Measurements from ENCODE around the gene RAC3. TPM values are rescaled to one million over a fixed set of nuclear protein-coding genes. Genes with fewer than 3 reads are reported as not detected.

RAC3 gene
- total RNA-seq, 2 donors from 2014 or later: 41.8 to 93.9 TPM

- intact Hi-C loops (cut with DNase I): no loop called here
- no peaks in the 10 kb centered on the region for H3K9me3 ChIP-seq
- H3K4me3 ChIP-seq: no peak overlapping the region
- TF ChIP-seq, protein P1, sequence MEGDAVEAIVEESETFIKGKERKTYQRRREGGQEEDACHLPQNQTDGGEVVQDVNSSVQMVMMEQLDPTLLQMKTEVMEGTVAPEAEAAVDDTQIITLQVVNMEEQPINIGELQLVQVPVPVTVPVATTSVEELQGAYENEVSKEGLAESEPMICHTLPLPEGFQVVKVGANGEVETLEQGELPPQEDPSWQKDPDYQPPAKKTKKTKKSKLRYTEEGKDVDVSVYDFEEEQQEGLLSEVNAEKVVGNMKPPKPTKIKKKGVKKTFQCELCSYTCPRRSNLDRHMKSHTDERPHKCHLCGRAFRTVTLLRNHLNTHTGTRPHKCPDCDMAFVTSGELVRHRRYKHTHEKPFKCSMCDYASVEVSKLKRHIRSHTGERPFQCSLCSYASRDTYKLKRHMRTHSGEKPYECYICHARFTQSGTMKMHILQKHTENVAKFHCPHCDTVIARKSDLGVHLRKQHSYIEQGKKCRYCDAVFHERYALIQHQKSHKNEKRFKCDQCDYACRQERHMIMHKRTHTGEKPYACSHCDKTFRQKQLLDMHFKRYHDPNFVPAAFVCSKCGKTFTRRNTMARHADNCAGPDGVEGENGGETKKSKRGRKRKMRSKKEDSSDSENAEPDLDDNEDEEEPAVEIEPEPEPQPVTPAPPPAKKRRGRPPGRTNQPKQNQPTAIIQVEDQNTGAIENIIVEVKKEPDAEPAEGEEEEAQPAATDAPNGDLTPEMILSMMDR (IDR thresholded peaks at IDR 0.05): no peak
- TF ChIP-seq POLR2A (IDR thresholded peaks at IDR 0.05) (no peak), POLR2AphosphoS5 (IDR thresholded peaks at IDR 0.05) (no peak)
- H3K27ac ChIP-seq: no peak overlapping the region
- WGBS: 94% methylated on average over 29 of the region's 37 CpGs
- no peak for DNase-seq (ENCODE audit: low spot score)
- H3K4me1 ChIP-seq (replicated peaks): peaks cover 14% of the 10 kb centered on the region
- H3K36me3 ChIP-seq: no peaks in the 10 kb centered on the region
- H3K27me3 ChIP-seq (replicated peaks; ENCODE audit: insufficient read depth): no peaks in the 10 kb centered on the region
Observed at GRCh38 chr17:81993729-81994592, 37.5 kb upstream of the RAC3 start.

DNA sequence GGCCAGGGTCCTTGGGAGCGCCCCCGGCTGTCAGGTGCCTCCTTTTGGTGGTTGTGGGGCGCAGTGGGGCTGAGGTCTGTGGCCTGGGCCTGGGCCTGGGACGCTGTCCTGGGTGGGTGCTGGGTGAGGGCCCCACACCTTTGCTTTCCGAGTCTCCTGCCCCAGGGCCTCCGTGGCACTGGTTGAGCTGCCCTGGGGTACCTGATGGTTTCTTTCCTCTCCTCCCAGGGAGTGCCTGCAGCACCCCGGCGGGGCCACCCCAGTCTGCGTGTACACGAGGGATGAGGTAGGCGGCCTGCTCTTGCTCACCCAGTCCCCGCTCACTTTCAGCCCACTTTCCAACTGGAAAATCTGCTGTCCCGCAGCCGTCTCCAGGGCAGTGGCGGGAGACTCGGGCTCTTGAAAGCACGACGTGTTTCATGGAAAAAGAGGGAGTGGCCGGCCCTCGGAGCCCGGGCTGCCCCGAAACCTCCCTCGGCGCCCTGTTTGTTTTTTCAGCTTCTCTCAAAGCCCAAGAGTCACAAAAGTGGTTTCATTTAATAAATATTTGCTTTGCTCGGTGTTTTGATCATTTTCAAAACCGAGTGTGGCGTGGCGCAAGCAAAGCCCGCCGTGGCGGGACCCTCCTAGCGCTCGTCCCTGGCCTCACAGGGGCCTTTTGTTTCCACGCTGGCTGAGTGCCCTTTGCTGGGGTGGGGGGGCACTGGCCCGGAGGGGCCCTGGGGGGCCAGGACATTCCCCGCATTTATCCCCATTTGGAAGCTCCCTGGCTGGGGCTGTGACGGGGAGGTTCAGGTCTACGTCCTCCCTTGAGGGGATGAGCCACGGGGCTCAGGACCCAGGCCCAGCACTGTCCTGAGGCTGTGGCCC, 36.6 kb upstream of the RAC3 start:
- H3K36me3 ChIP-seq: no peaks in the 10 kb centered on the region
- 71% methylated on average over 39 of the region's 39 CpGs for WGBS
- no peaks in the 10 kb centered on the region for H3K9me3 ChIP-seq
- intact Hi-C loops (cut with DNase I): no loop called here
- no peak overlapping the region for H3K4me3 ChIP-seq
- DNase-seq (ENCODE audit: low spot score): no peak
- peaks cover 14% of the 10 kb centered on the region for H3K4me1 ChIP-seq (replicated peaks)
- TF ChIP-seq POLR2AphosphoS5 (IDR thresholded peaks at IDR 0.05) (no peak), POLR2A (IDR thresholded peaks at IDR 0.05) (no peak)
- TF ChIP-seq, protein P1 (IDR thresholded peaks at IDR 0.05): no peak
- no peak overlapping the region for H3K27ac ChIP-seq
- no peaks in the 10 kb centered on the region for H3K27me3 ChIP-seq (replicated peaks; ENCODE audit: insufficient read depth)

GRCh38 chr17:81995463-81996231, 35.8 kb upstream of the RAC3 start:
- DNase-seq (ENCODE audit: low spot score): no peak
- no peak overlapping the region for H3K27ac ChIP-seq
- H3K27me3 ChIP-seq (replicated peaks; ENCODE audit: insufficient read depth): no peaks in the 10 kb centered on the region
- H3K4me1 ChIP-seq (replicated peaks): peaks cover 14% of the 10 kb centered on the region
- no peaks in the 10 kb centered on the region for H3K36me3 ChIP-seq
- TF ChIP-seq, protein P1 (IDR thresholded peaks at IDR 0.05): no peak
- TF ChIP-seq POLR2A (IDR thresholded peaks at IDR 0.05): no peak
- no peak for TF ChIP-seq POLR2AphosphoS5 (IDR thresholded peaks at IDR 0.05)
- intact Hi-C loops (cut with DNase I): no loop called here
- H3K4me3 ChIP-seq: no peak overlapping the region
- no peaks in the 10 kb centered on the region for H3K9me3 ChIP-seq
- 93% methylated on average over 29 of the region's 29 CpGs for WGBS

DNA sequence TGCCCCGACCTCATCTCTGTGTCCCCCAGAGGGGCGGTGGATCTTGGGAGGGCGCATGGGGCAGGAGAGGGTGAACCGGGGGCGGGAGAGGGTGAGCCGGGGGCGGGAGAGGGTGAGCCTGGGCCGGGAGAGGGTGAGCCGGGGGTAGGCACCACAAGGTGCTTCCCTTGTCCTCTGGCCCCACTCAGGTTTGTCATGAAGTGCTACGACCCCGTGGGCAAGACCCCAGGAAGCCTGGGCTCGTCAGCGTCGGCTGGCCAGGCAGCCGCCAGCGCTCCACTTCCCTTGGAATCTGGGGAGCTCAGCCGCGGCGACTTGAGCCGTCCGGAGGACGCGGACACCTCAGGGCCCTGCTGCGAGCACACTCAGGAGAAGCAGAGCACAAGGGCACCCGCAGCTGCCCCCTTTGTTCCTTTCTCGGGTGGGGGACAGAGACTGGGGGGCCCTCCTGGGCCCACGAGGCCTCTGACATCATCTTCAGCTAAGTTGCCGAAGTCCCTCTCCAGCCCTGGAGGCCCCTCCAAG, 35.2 kb upstream of the RAC3 start:
- peaks cover 11% of the 10 kb centered on the region for H3K4me1 ChIP-seq (replicated peaks)
- 89% methylated on average over 28 of the region's 28 CpGs for WGBS
- TF ChIP-seq, protein P1 (IDR thresholded peaks at IDR 0.05): no peak

More for the DNA sequence above, 35.2 kb upstream of the RAC3 start:
- H3K27me3 ChIP-seq (replicated peaks; ENCODE audit: insufficient read depth): no peaks in the 10 kb centered on the region
- DNase-seq (ENCODE audit: low spot score): no peak
- no peak overlapping the region for H3K27ac ChIP-seq
- no peaks in the 10 kb centered on the region for H3K9me3 ChIP-seq
- intact Hi-C loops (cut with DNase I): no loop called here
- no peaks in the 10 kb centered on the region for H3K36me3 ChIP-seq
- H3K4me3 ChIP-seq: no peak overlapping the region
